Caco-2 (cell line): ENCODE results near the gene SPECC1. TPM values are rescaled to one million over a fixed set of nuclear protein-coding genes. Genes with fewer than 3 reads are reported as not detected.

ENCODE experiments used
- BruUV-seq: library from RNA; stranded (reverse); fragments of 400-500 nt; replicated peaks from 2 replicates; lab custom pipeline; 2021; lab: Mats Ljungman, UMichigan
- CTCF ChIA-PET: fragments of 300-600 bp; sonication (Branson Sonifier 250); formaldehyde crosslinking; loops from one replicate; lab custom pipeline; 2022; ENCODE audit warnings: antibody characterized with exemption; lab: Charles Lee
- POLR2A ChIA-PET: fragments of 300-600 bp; sonication (Branson Sonifier 250); formaldehyde crosslinking; loops from one replicate; lab custom pipeline; 2022; ENCODE audit warnings: antibody characterized with exemption; lab: Charles Lee
- DNase-seq, 2 experiments: peaks; one replicate each; pipeline versions ENCODE4 v3.0.0 to v3.0.0-alpha.2; 2020 to 2022
- H3K27me3 ChIP-seq: replicated peaks from 2 replicates; pipeline ENCODE4 v1.6.0; 2011; ENCODE audit warnings: low read length; ENCODE audit not compliant: control insufficient read depth, insufficient read depth
- H3K36me3 ChIP-seq: 2 replicates; pipeline ENCODE4 v1.5.1; 2011; ENCODE audit warnings: low read length; ENCODE audit not compliant: control insufficient read depth, insufficient read depth
- H3K4me1 ChIP-seq: fragments of 250-450 bp; sonication (Bioruptor Pico); 2 replicates; pipeline ENCODE4 v1.5.1; 2020; ENCODE audit warnings: mild to moderate bottlenecking
- H3K4me3 ChIP-seq: 2 replicates; pipeline ENCODE4 v1.5.1; 2011; ENCODE audit warnings: low read depth, mild to moderate bottlenecking, control low read depth, low read length
- H3K9me3 ChIP-seq: fragments of 250-450 bp; sonication (Bioruptor Pico); 2 replicates; pipeline ENCODE4 v1.5.1; 2020; ENCODE audit warnings: mild to moderate bottlenecking, moderate library complexity
- H3K27ac Mint-ChIP-seq: one replicate; pipeline ENCODE4 v1.8.0; 2022; ENCODE audit warnings: mixed read lengths; ENCODE audit not compliant: unreplicated experiment
- H3K27me3 Mint-ChIP-seq: one replicate; pipeline ENCODE4 v1.8.0; 2022; ENCODE audit warnings: mixed read lengths; ENCODE audit not compliant: insufficient read depth, unreplicated experiment
- H3K36me3 Mint-ChIP-seq: one replicate; pipeline ENCODE4 v1.8.0; 2022; ENCODE audit warnings: mild to moderate bottlenecking, mixed read lengths; ENCODE audit not compliant: insufficient read depth, unreplicated experiment
- H3K4me1 Mint-ChIP-seq: one replicate; pipeline ENCODE4 v1.8.0; 2022; ENCODE audit warnings: low read depth, mixed read lengths; ENCODE audit not compliant: unreplicated experiment
- H3K4me3 Mint-ChIP-seq: one replicate; pipeline ENCODE4 v1.8.0; 2022; ENCODE audit warnings: mild to moderate bottlenecking, moderate library complexity, mixed read lengths; ENCODE audit not compliant: unreplicated experiment
- H3K9me3 Mint-ChIP-seq: one replicate; pipeline ENCODE4 v1.8.0; 2022; ENCODE audit warnings: mixed read lengths; ENCODE audit not compliant: unreplicated experiment
- CTCF ChIP-seq, 2 experiments: fragments of 200-600 bp in 1 of 2; IDR thresholded peaks; 1 replicate in 1 of 2; 2 replicates in 1 of 2; pipeline versions ENCODE4 v1.5.1 to v1.8.0; 2011 to 2022; ENCODE audit warnings: antibody characterized with exemption in 1 of 2, control low read depth in 1 of 2, inconsistent platforms in 1 of 2, low read depth in 1 of 2, low read length in 1 of 2, mild to moderate bottlenecking in 1 of 2, moderate library complexity in 1 of 2; ENCODE audit not compliant: insufficient read depth in 1 of 2, severe bottlenecking in 1 of 2, unreplicated experiment in 1 of 2
- intact Hi-C: fragments of 100-400 bp; cut with micrococcal nuclease; formaldehyde crosslinking; loops from one replicate; pipeline ENCODE4 v1.10.0; 2022; ENCODE audit not compliant: unreplicated experiment
- total RNA-seq: library from RNA; stranded (reverse); gene quantifications from 2 replicates; pipeline ENCODE4 v1.2.3, GENCODE V29; 2022

SPECC1 gene
- total RNA-seq, 1 experiment from 2014 or later, result 123 TPM

- H3K4me1 Mint-ChIP-seq, result no peaks in the 10 kb centered on the region
- H3K36me3 Mint-ChIP-seq, result peaks cover 45% of the 10 kb centered on the region
- Histone ChIP-seq H3K4me1 (no peaks in the 10 kb centered on the region), H3K36me3 (peaks cover 2% of the 10 kb centered on the region; the same call in 1 of the 2 replicates), H3K9me3 (no peaks in the 10 kb centered on the region), H3K4me3 (no peak overlapping the region), H3K27me3 (no peaks in the 10 kb centered on the region)
- no peak for DNase-seq
- CTCF ChIA-PET, result no interaction called here
- no peaks in the 10 kb centered on the region for H3K27me3 Mint-ChIP-seq
- H3K27ac Mint-ChIP-seq, result no peak overlapping the region
- POLR2A ChIA-PET, result no interaction called here
- intact Hi-C loops, result no loop called here
- no TSS peak for BruUV-seq
- H3K4me3 Mint-ChIP-seq, result no peak overlapping the region
- H3K9me3 Mint-ChIP-seq, result no peaks in the 10 kb centered on the region
- TF ChIP-seq CTCF (IDR thresholded peaks at IDR 0.05; ENCODE audit: insufficient read depth in 1 of 2, low read depth in 1 of 2, low read length in 1 of 2, severe bottlenecking in 1 of 2, unreplicated experiment in 1 of 2), result no peak
Observed at GRCh38 chr17:20299013-20299412, 289.9 kb downstream of the SPECC1 start.

GRCh38 chr17:20300436-20300934, 291.3 kb downstream of the SPECC1 start:
- no peak overlapping the region for H3K4me3 ChIP-seq
- peaks cover 10% of the 10 kb centered on the region for H3K9me3 Mint-ChIP-seq
- TF ChIP-seq CTCF (IDR thresholded peaks at IDR 0.05; ENCODE audit: insufficient read depth in 1 of 2, low read depth in 1 of 2, low read length in 1 of 2, severe bottlenecking in 1 of 2, unreplicated experiment in 1 of 2), result no peak
- intact Hi-C loops, result no loop called here
- ChIA-PET CTCF (no interaction called here), POLR2A (no interaction called here)
- peaks cover 3% of the 10 kb centered on the region; the same call in 1 of the 2 replicates for H3K9me3 ChIP-seq
- no peak overlapping the region for H3K4me3 Mint-ChIP-seq
- peaks cover 58% of the 10 kb centered on the region for H3K36me3 Mint-ChIP-seq
- H3K27me3 Mint-ChIP-seq, result no peaks in the 10 kb centered on the region
- no peaks in the 10 kb centered on the region for H3K27me3 ChIP-seq
- H3K4me1 ChIP-seq, result no peaks in the 10 kb centered on the region
- H3K27ac Mint-ChIP-seq, result no peak overlapping the region
- no TSS peak for BruUV-seq
- peaks cover 2% of the 10 kb centered on the region; the same call in 1 of the 2 replicates for H3K36me3 ChIP-seq
- DNase-seq, result no peak
- H3K4me1 Mint-ChIP-seq, result no peaks in the 10 kb centered on the region

- Mint-ChIP-seq H3K9me3 (peaks cover 24% of the 10 kb centered on the region), H3K27ac (no peak overlapping the region), H3K4me3 (no peak overlapping the region), H3K36me3 (peaks cover 65% of the 10 kb centered on the region), H3K27me3 (no peaks in the 10 kb centered on the region), H3K4me1 (no peaks in the 10 kb centered on the region)
- Histone ChIP-seq H3K36me3 (no peaks in the 10 kb centered on the region), H3K4me3 (no peak overlapping the region), H3K9me3 (peaks cover 14% of the 10 kb centered on the region), H3K27me3 (no peaks in the 10 kb centered on the region), H3K4me1 (no peaks in the 10 kb centered on the region)
- no peak for TF ChIP-seq CTCF (IDR thresholded peaks at IDR 0.05; ENCODE audit: insufficient read depth in 1 of 2, low read depth in 1 of 2, low read length in 1 of 2, severe bottlenecking in 1 of 2, unreplicated experiment in 1 of 2)
- no TSS peak for BruUV-seq
- DNase-seq, result no peak
- intact Hi-C loops, result no loop called here
- ChIA-PET POLR2A (no interaction called here), CTCF (no interaction called here)
Observed at GRCh38 chr17:20302246-20302917, 293.2 kb downstream of the SPECC1 start.
